GM19023 (cell line): ENCODE measurements around the gene HSPA4L.

Experiments
- ATAC-seq: cut with Tn5 transposase; IDR thresholded peaks from one replicate; pipeline ENCODE4 v1.9.1; 2021; ENCODE audit warnings: mild to moderate bottlenecking, moderate library complexity; ENCODE audit not compliant: unreplicated experiment

The HSPA4L gene

GRCh38 chr4:127782275-127783025, at the start of gene HSPA4L:
Gene HSPA4L, plus strand, starts transcription at chr4:127782322. Its CDS starts 229 bp downstream, at chr4:127782551.
- ATAC-seq, result peak; percentile 40

- ATAC-seq, result peak; percentile 80
These were observed 49.3 kb upstream of the HSPA4L start for GRCh38 chr4:127732623-127733328.

GRCh38 chr4:127734976-127735375, 47.1 kb upstream of the HSPA4L start:
- ATAC-seq, result no peak

GRCh38 chr4:127737295-127737694, 44.8 kb upstream of the HSPA4L start:
- ATAC-seq, result no peak

GRCh38 chr4:127741247-127741646, 40.9 kb upstream of the HSPA4L start:
- no peak for ATAC-seq

- no peak for ATAC-seq
These were observed 34.2 kb upstream of the HSPA4L start for GRCh38 chr4:127747883-127748282.

GRCh38 chr4:127748957-127749356, 33.2 kb upstream of the HSPA4L start:
- no peak for ATAC-seq

GRCh38 chr4:127756906-127757305, 25.2 kb upstream of the HSPA4L start:
- no peak for ATAC-seq

GRCh38 chr4:127759228-127759820, 22.8 kb upstream of the HSPA4L start:
- ATAC-seq, result no peak

GRCh38 chr4:127759893-127760292, 22.2 kb upstream of the HSPA4L start:
- ATAC-seq, result no peak

GRCh38 chr4:127771535-127772275, 10.4 kb upstream of the HSPA4L start:
- ATAC-seq, result no peak

GRCh38 chr4:127772769-127773671, 9.1 kb upstream of the HSPA4L start:
- ATAC-seq, result no peak

GRCh38 chr4:127775843-127776242, 6.3 kb upstream of the HSPA4L start:
- no peak for ATAC-seq

GRCh38 chr4:127776620-127777019, 5.5 kb upstream of the HSPA4L start:
- no peak for ATAC-seq

- no peak for ATAC-seq
These were observed 4.6 kb upstream of the HSPA4L start for GRCh38 chr4:127777487-127777886.

GRCh38 chr4:127778102-127778501, 4.0 kb upstream of the HSPA4L start:
- ATAC-seq, result no peak

GRCh38 chr4:127780598-127780997, 1.5 kb upstream of the HSPA4L start:
- no peak for ATAC-seq

GRCh38 chr4:127781300-127782024, 660 bp upstream of the HSPA4L start:
- peak; percentile 40 for ATAC-seq

- ATAC-seq, result peak; percentile 74
These were observed 172 bp upstream of the HSPA4L start for GRCh38 chr4:127782025-127782274.
